Activated CD4-positive, alpha-beta T cell treated with anti-CD3 and anti-CD28 coated beads, Interleukin-2, amount 50 U/mL, for 48 hours (primary cell): ENCODE results near the gene ACOX3.

ENCODE experiments used
- DNase-seq, 2 experiments: peaks; one replicate each; pipeline ENCODE4 v3.0.0-alpha.2; 2020

ACOX3 gene

GRCh38 chr4:8467016-8467415 is 26.5 kb upstream of the ACOX3 start:
- DNase-seq = no peak

- no peak for DNase-seq
Observed at GRCh38 chr4:8465615-8466611, 25.4 kb upstream of the ACOX3 start.

- DNase-seq = no peak
Observed at GRCh38 chr4:8464381-8464780, 23.9 kb upstream of the ACOX3 start.

GRCh38 chr4:8463811-8464210 is 23.3 kb upstream of the ACOX3 start:
- DNase-seq = no peak

- no peak for DNase-seq
Observed at GRCh38 chr4:8461616-8462015, 21.1 kb upstream of the ACOX3 start.

GRCh38 chr4:8461086-8461485 is 20.6 kb upstream of the ACOX3 start:
- DNase-seq = no peak

GRCh38 chr4:8459867-8460445 is 19.4 kb upstream of the ACOX3 start:
- DNase-seq = no peak

GRCh38 chr4:8457646-8458252 is 17.2 kb upstream of the ACOX3 start:
- DNase-seq = no peak

- DNase-seq = no peak
Observed at GRCh38 chr4:8453957-8454356, 13.4 kb upstream of the ACOX3 start.

- no peak for DNase-seq
Observed at GRCh38 chr4:8451440-8452182, 11.1 kb upstream of the ACOX3 start.

GRCh38 chr4:8446122-8446521 is 5.6 kb upstream of the ACOX3 start:
- no peak for DNase-seq

- DNase-seq = no peak
Observed at GRCh38 chr4:8443801-8444200, 3.3 kb upstream of the ACOX3 start.

- no peak for DNase-seq
Observed at GRCh38 chr4:8442596-8443358, 2.3 kb upstream of the ACOX3 start.

- no peak for DNase-seq
Observed at GRCh38 chr4:8441499-8442091, 1.1 kb upstream of the ACOX3 start.

- DNase-seq = peak in 1 of 2 experiments; percentile 29
Observed at GRCh38 chr4:8439914-8440491, 520 bp downstream of the ACOX3 start.

- DNase-seq = no peak
Observed at GRCh38 chr4:8439168-8439567, 1.4 kb downstream of the ACOX3 start.

GRCh38 chr4:8438743-8439142 is 1.8 kb downstream of the ACOX3 start:
- no peak for DNase-seq

- DNase-seq = no peak
Observed at GRCh38 chr4:8437281-8437680, 3.2 kb downstream of the ACOX3 start.

- peak; percentile 36 to 59 for DNase-seq
Observed at GRCh38 chr4:8435656-8436121, 4.8 kb downstream of the ACOX3 start.

- no peak for DNase-seq
Observed at GRCh38 chr4:8434251-8435073, 6.1 kb downstream of the ACOX3 start.
